Measurements from ENCODE around the gene HGFAC. TPM values are rescaled to one million over a fixed set of nuclear protein-coding genes. Genes with fewer than 3 reads are reported as not detected.

HGFAC gene
- 0.49 TPM in 1 of 2 replicates, not detected in the other for total RNA-seq

GRCh38 chr4:3441501-3442459 lies at the start of gene HGFAC:
HGFAC (plus strand) TSS chr4:3441968; CDS start chr4:3442002, 34 bp downstream.

GRCh38 chr4:3462790-3463415 lies 21.1 kb downstream of the HGFAC start, which contains the start of gene DOK7:
DOK7 (plus strand) TSS chr4:3463306; CDS start chr4:3463376, 70 bp downstream.

Other genes with a start within 250 kb of the HGFAC start
- 0.85 and 1.3 TPM in 2 replicates for gene MSANTD1, start 192.8 kb upstream of the HGFAC start, total RNA-seq
- 18.5 and 52.1 TPM in 2 replicates for gene RGS12, start 148.9 kb upstream of the HGFAC start, total RNA-seq
- not detected in 2 replicates for gene DOK7, start 21.3 kb downstream of the HGFAC start, total RNA-seq
- 85.5 and 91.7 TPM in 2 replicates for gene LRPAP1, start 90.5 kb downstream of the HGFAC start, total RNA-seq